ENCODE data around the gene ABCB9.
A peak's percentile ranks its signal among the peaks of the same experiment; 100 is the strongest.
"Not testable (repeated sequence)": the region's sequence is repeated elsewhere in the genome, so short reads cannot be mapped to it uniquely, and the experiment has no call there.

ABCB9 gene

GRCh38 chr12:122937622-122938091 is 28.6 kb downstream of the ABCB9 start:
- DNase-seq (ENCODE audit: low spot score): no peak

- no peak for DNase-seq (ENCODE audit: low spot score)
Measured at GRCh38 chr12:122935318-122935717, 30.9 kb downstream of the ABCB9 start.

GRCh38 chr12:122934722-122935121 is 31.5 kb downstream of the ABCB9 start:
- DNase-seq (ENCODE audit: low spot score): no peak

- no peak for DNase-seq (ENCODE audit: low spot score)
Measured at GRCh38 chr12:122932207-122932606, 34.1 kb downstream of the ABCB9 start.

- no peak for DNase-seq (ENCODE audit: low spot score)
Measured at GRCh38 chr12:122929812-122930211, 36.5 kb downstream of the ABCB9 start.

- no peak for DNase-seq (ENCODE audit: low spot score)
Measured at GRCh38 chr12:122929148-122929538, 37.1 kb downstream of the ABCB9 start.

GRCh38 chr12:122928404-122929147 is 37.7 kb downstream of the ABCB9 start:
- DNase-seq (ENCODE audit: low spot score): no peak

- no peak for DNase-seq (ENCODE audit: low spot score)
Measured at GRCh38 chr12:122927756-122928403, 38.4 kb downstream of the ABCB9 start.

GRCh38 chr12:122921917-122922316 is 44.3 kb downstream of the ABCB9 start:
- no peak for DNase-seq (ENCODE audit: low spot score)

GRCh38 chr12:122920687-122921086 is 45.6 kb downstream of the ABCB9 start:
- DNase-seq (ENCODE audit: low spot score): no peak

- DNase-seq (ENCODE audit: low spot score): no peak
Measured at GRCh38 chr12:122918827-122919226, 47.4 kb downstream of the ABCB9 start.

GRCh38 chr12:122917507-122918121 is 48.6 kb downstream of the ABCB9 start:
- DNase-seq (ENCODE audit: low spot score): no peak

- peak; percentile 84 for DNase-seq (ENCODE audit: low spot score)
Measured at GRCh38 chr12:122909442-122910288, 56.6 kb downstream of the ABCB9 start.

- DNase-seq (ENCODE audit: low spot score): no peak
Measured at GRCh38 chr12:122908915-122909314, 57.3 kb downstream of the ABCB9 start.

- DNase-seq (ENCODE audit: low spot score): not testable (repeated sequence)
Measured at GRCh38 chr12:122905258-122905657, 61.0 kb downstream of the ABCB9 start.

GRCh38 chr12:122903693-122904034 is 62.6 kb downstream of the ABCB9 start:
- no peak for DNase-seq (ENCODE audit: low spot score)

- no peak for DNase-seq (ENCODE audit: low spot score)
Measured at GRCh38 chr12:122902854-122903692, 63.2 kb downstream of the ABCB9 start.

GRCh38 chr12:122899887-122900286 is 66.4 kb downstream of the ABCB9 start:
- no peak for DNase-seq (ENCODE audit: low spot score)

- DNase-seq (ENCODE audit: low spot score): no peak
Measured at GRCh38 chr12:122896662-122897061, 69.6 kb downstream of the ABCB9 start.

- DNase-seq (ENCODE audit: low spot score): peak; percentile 74
Measured at GRCh38 chr12:122895704-122896636, 70.3 kb downstream of the ABCB9 start, which contains the start of gene VPS37B. Gene VPS37B (minus strand): TSS chr12:122896124. CDS start chr12:122896062, 62 bp downstream.
